ENCODE measurements around the gene SEPTIN10.

The SEPTIN10 gene

DNA sequence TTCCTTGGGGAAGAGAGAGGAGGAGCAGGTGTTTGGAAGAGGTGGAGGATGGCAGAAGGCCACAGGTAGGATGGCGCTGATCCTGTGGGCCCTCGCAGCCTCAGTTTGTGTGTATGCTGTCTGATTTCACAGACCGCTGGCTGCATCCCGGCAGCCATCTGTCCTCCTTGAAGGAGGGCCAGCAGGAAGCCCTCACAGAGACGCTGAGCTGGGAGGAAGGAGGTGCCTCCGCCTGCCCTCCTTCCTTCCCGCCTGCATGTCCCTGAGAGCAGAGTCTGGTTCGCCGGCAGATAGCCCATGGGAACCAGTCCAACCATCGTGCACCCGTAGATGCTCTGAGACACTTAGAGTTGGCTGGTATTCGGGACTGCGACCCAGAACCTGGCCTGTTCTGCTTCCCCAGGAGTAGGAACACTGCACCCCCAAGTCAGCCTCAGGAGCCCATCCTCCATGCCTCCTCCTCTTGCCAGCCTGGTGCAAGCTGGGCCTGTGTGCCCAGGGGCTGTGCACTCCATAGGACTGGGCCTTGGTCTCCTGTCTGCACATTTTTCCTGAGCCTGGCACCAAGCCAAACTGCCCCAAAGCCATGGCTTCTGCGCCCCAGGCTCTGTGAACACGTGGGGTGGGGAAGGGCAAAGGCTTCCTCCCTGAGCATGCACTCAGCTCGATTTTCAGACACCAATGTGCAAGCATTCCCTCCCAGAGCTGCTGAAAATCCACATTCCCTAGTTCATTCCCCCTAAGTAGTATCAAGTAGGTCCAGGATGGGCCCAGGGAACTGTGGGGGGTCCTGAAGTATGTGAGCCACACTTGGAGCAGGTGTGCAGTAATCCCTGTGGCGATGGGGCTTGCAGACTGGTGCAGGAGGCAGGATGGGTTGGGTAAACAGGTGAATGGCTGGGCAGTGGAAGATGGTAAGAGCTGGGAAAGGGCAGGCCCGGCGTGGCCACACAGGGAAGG is 115.6 kb downstream of the SEPTIN10 start:
- Mint-ChIP-seq H3K27ac (no peak overlapping the region), H3K9me3 (ENCODE audit: low read depth) (peaks cover 3% of the 10 kb centered on the region), H3K4me3 (no peak overlapping the region), H3K36me3 (peaks cover 2% of the 10 kb centered on the region), H3K27me3 (no peaks in the 10 kb centered on the region), H3K4me1 (ENCODE audit: low read depth) (no peaks in the 10 kb centered on the region)

DNA sequence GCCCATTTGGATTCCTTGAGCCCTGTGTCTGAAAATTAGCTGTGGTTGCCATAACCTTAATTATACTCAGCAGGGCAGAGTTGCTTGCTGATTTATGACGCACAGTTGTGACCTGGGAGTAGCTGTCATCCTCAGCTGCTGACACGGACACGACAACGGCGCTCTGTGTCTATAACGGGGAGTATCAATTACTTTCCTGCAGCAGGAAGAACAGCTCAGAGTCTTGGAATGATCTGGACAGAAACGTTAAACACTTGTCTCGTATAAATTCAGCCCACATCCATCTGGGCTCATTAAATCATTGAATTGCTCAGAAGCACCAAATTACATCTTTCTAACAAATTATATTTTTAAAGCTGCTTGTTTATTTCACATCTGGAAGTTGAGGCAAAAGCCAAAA is 116.3 kb downstream of the SEPTIN10 start:
- Mint-ChIP-seq H3K9me3 (ENCODE audit: low read depth) (peaks cover 3% of the 10 kb centered on the region), H3K36me3 (peaks cover 2% of the 10 kb centered on the region), H3K4me1 (ENCODE audit: low read depth) (no peaks in the 10 kb centered on the region), H3K4me3 (no peak overlapping the region), H3K27ac (no peak overlapping the region), H3K27me3 (no peaks in the 10 kb centered on the region)

DNA sequence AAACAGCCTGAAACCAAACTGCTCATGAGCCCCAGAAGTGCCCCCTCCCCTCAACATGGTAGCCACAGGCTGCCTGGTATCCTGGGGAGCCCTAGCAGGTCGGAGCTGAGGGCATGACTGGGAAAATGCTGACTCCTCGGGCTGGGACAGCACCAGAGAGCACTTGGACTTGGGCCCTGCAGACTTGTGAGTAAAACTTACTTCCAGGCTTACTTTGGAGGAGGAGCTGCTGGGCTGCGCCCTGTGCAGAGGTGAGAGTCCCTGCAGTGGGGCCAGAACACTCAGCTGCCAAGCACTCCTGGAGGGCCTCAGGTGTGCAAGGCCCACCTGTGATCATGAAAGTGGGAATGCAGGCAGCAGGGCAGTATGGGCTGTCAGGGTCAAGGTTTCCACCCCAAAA is 119.4 kb downstream of the SEPTIN10 start:
- Mint-ChIP-seq H3K36me3 (peaks cover 2% of the 10 kb centered on the region), H3K9me3 (ENCODE audit: low read depth) (peaks cover 3% of the 10 kb centered on the region), H3K27me3 (no peaks in the 10 kb centered on the region), H3K4me3 (no peak overlapping the region), H3K27ac (no peak overlapping the region), H3K4me1 (ENCODE audit: low read depth) (no peaks in the 10 kb centered on the region)

DNA sequence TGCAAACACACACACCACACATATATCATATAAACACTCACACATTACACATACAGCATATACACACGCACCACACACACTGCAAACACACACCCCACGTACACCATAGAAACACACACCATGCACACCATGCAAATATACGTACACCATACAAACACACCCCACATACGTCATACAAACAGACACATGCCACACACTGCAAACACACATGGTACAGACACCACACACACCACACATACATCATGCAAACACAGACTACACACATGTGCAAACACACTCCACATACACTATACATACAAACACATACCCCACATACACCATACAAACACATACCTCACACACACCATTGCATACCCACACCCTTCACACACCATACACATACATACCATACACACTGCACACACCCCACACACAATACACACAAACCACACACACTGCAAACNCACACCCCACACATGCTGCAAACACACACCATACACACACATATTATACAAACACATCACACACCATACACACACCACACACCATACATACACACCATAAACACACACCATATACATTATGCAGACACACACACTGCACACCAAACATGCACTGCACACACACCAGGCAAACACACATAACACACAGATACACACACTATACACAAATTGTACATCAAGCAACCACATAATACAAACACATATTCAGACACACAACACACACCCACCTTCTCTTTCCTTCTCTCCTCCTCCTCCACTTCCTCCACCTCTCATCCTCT is 120.4 kb downstream of the SEPTIN10 start:
- H3K4me1 Mint-ChIP-seq (ENCODE audit: low read depth), result no peaks in the 10 kb centered on the region
- peaks cover 2% of the 10 kb centered on the region for H3K36me3 Mint-ChIP-seq
- H3K4me3 Mint-ChIP-seq, result no peak overlapping the region
- no peak overlapping the region for H3K27ac Mint-ChIP-seq
- peaks cover 3% of the 10 kb centered on the region for H3K9me3 Mint-ChIP-seq (ENCODE audit: low read depth)
- no peaks in the 10 kb centered on the region for H3K27me3 Mint-ChIP-seq

Data from activated naive CD8-positive, alpha-beta T cell (primary cell).